HG03045 (cell line): ENCODE data around the gene DSG1.
"Not testable (repeated sequence)": the region's sequence is repeated elsewhere in the genome, so short reads cannot be mapped to it uniquely, and the experiment has no call there.

Experiments used
- ATAC-seq: cut with Tn5 transposase; IDR thresholded peaks from one replicate; pipeline ENCODE4 v1.9.1; 2021; ENCODE audit warnings: mild to moderate bottlenecking, moderate library complexity; ENCODE audit not compliant: unreplicated experiment

DSG1 gene

GRCh38 chr18:31317860-31318259 lies at the start of gene DSG1:
TSS of gene DSG1 (plus strand) at chr18:31318160. CDS start at chr18:31318301, 141 bp downstream.
- no peak for ATAC-seq

GRCh38 chr18:31268985-31269406 lies 49.0 kb upstream of the DSG1 start:
- no peak for ATAC-seq

GRCh38 chr18:31269566-31269965 lies 48.4 kb upstream of the DSG1 start:
- ATAC-seq = no peak

- no peak for ATAC-seq
These were observed 47.4 kb upstream of the DSG1 start for GRCh38 chr18:31270578-31270977.

- ATAC-seq = no peak
These were observed 44.0 kb upstream of the DSG1 start for GRCh38 chr18:31273812-31274527.

GRCh38 chr18:31274931-31275330 lies 43.0 kb upstream of the DSG1 start:
- ATAC-seq = no peak

- ATAC-seq = no peak
These were observed 42.1 kb upstream of the DSG1 start for GRCh38 chr18:31275722-31276463.

GRCh38 chr18:31278609-31279071 lies 39.3 kb upstream of the DSG1 start:
- ATAC-seq = no peak

GRCh38 chr18:31280502-31280901 lies 37.5 kb upstream of the DSG1 start:
- ATAC-seq = no peak

GRCh38 chr18:31281437-31281836 lies 36.5 kb upstream of the DSG1 start:
- ATAC-seq = no peak

- not testable (repeated sequence) for ATAC-seq
These were observed 28.5 kb upstream of the DSG1 start for GRCh38 chr18:31289446-31289845.

- ATAC-seq = no peak
These were observed 26.3 kb upstream of the DSG1 start for GRCh38 chr18:31291688-31292087.

- ATAC-seq = no peak
These were observed 23.7 kb upstream of the DSG1 start for GRCh38 chr18:31294199-31294747.

GRCh38 chr18:31297248-31297647 lies 20.7 kb upstream of the DSG1 start:
- no peak for ATAC-seq

- no peak for ATAC-seq
These were observed 16.7 kb upstream of the DSG1 start for GRCh38 chr18:31301201-31301655.

GRCh38 chr18:31302991-31303390 lies 15.0 kb upstream of the DSG1 start:
- ATAC-seq = no peak

- no peak for ATAC-seq
These were observed 14.2 kb upstream of the DSG1 start for GRCh38 chr18:31303771-31304170.

GRCh38 chr18:31309115-31309514 lies 8.8 kb upstream of the DSG1 start:
- no peak for ATAC-seq

GRCh38 chr18:31316974-31317373 lies 986 bp upstream of the DSG1 start:
- ATAC-seq = no peak

GRCh38 chr18:31321719-31322118 lies 3.8 kb downstream of the DSG1 start:
- no peak for ATAC-seq

GRCh38 chr18:31325051-31325450 lies 7.1 kb downstream of the DSG1 start:
- no peak for ATAC-seq
